GM18870 (cell line): Measurements from ENCODE around the gene GAGE12E.
"Not testable (repeated sequence)": the region's sequence is repeated elsewhere in the genome, so short reads cannot be mapped to it uniquely, and the experiment has no call there.

Experiments
- ATAC-seq: cut with Tn5 transposase; IDR thresholded peaks from one replicate; pipeline ENCODE4 v1.9.1; 2021; ENCODE audit warnings: moderate library complexity; ENCODE audit not compliant: unreplicated experiment

Gene GAGE12E

DNA sequence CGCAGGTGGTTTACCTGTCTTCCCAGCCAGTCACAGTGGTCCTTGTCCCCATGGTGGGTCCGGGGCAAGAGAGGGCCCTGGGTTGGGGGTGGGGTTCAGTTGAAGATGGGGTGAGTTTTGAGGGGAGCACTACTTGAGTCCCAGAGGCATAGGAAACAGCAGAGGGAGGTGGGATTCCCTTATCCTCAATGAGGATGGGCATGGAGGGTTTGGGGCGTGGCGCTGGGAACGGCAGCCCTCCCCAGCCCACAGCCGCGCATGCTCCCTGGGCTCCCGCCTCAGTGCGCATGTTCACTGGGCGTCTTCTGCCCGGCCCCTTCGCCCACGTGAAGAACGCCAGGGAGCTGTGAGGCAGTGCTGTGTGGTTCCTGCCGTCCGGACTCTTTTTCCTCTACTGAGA lies at the start of gene GAGE12E:
TSS of gene GAGE12E (plus strand) at position 301 of the 400 bp plus-strand sequence. CDS start 1,155 bp downstream, outside the sequence.
- not testable (repeated sequence) for ATAC-seq

- not testable (repeated sequence) for ATAC-seq
Observed at GRCh38 chrX:49531877-49532276, 19.2 kb upstream of the GAGE12E start, which contains the start of gene GAGE12C. GAGE12C (plus strand) TSS chrX:49532177; CDS start chrX:49533332, 1,155 bp downstream.

DNA sequence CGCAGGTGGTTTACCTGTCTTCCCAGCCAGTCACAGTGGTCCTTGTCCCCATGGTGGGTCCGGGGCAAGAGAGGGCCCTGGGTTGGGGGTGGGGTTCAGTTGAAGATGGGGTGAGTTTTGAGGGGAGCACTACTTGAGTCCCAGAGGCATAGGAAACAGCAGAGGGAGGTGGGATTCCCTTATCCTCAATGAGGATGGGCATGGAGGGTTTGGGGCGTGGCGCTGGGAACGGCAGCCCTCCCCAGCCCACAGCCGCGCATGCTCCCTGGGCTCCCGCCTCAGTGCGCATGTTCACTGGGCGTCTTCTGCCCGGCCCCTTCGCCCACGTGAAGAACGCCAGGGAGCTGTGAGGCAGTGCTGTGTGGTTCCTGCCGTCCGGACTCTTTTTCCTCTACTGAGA lies 9.7 kb upstream of the GAGE12E start, which contains the start of gene GAGE12D:
TSS of gene GAGE12D (plus strand) at position 301 of the 400 bp plus-strand sequence. CDS start 1,155 bp downstream, outside the sequence.
- not testable (repeated sequence) for ATAC-seq

- not testable (repeated sequence) for ATAC-seq
Observed at GRCh38 chrX:49560542-49560941, 9.5 kb downstream of the GAGE12E start, which contains the start of gene GAGE12F. GAGE12F (plus strand) TSS chrX:49560842; CDS start chrX:49561997, 1,155 bp downstream.

GRCh38 chrX:49568728-49569127 lies 17.6 kb downstream of the GAGE12E start:
- not testable (repeated sequence) for ATAC-seq

DNA sequence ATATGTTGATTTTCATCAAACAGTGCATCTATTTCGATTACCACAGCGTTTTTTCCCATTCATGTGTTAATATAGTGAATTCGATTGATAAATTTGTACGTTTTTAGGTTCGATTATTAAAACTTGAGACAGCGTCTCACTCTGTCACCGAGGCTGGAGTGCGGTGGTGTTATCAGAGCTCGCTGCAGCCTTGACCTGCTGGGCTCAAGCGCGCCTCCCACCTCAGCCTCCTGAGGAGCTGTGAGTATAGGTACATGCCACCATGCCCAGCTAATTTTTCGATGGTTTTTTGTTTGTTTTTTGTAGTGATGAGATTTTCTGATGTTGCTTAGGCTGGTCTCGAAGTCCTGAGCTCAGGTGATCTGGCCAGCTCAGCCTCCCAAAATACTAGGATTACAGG lies 18.1 kb downstream of the GAGE12E start:
- not testable (repeated sequence) for ATAC-seq

- ATAC-seq: not testable (repeated sequence)
Observed at GRCh38 chrX:49570100-49570499, 19.0 kb downstream of the GAGE12E start, which contains the start of gene GAGE12G. GAGE12G (plus strand) TSS chrX:49570400; CDS start chrX:49571555, 1,155 bp downstream.

DNA sequence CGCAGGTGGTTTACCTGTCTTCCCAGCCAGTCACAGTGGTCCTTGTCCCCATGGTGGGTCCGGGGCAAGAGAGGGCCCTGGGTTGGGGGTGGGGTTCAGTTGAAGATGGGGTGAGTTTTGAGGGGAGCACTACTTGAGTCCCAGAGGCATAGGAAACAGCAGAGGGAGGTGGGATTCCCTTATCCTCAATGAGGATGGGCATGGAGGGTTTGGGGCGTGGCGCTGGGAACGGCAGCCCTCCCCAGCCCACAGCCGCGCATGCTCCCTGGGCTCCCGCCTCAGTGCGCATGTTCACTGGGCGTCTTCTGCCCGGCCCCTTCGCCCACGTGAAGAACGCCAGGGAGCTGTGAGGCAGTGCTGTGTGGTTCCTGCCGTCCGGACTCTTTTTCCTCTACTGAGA lies 28.6 kb downstream of the GAGE12E start, which contains the start of gene GAGE12H:
TSS of gene GAGE12H (plus strand) at position 301 of the 400 bp plus-strand sequence. CDS start 1,155 bp downstream, outside the sequence.
- ATAC-seq: not testable (repeated sequence)

DNA sequence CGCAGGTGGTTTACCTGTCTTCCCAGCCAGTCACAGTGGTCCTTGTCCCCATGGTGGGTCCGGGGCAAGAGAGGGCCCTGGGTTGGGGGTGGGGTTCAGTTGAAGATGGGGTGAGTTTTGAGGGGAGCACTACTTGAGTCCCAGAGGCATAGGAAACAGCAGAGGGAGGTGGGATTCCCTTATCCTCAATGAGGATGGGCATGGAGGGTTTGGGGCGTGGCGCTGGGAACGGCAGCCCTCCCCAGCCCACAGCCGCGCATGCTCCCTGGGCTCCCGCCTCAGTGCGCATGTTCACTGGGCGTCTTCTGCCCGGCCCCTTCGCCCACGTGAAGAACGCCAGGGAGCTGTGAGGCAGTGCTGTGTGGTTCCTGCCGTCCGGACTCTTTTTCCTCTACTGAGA lies 38.1 kb downstream of the GAGE12E start, which contains the start of gene GAGE2A:
TSS of gene GAGE2A (plus strand) at position 301 of the 400 bp plus-strand sequence. CDS start 1,155 bp downstream, outside the sequence.
- ATAC-seq: not testable (repeated sequence)

- not testable (repeated sequence) for ATAC-seq
Observed at GRCh38 chrX:49589769-49590478, 38.8 kb downstream of the GAGE12E start.

DNA sequence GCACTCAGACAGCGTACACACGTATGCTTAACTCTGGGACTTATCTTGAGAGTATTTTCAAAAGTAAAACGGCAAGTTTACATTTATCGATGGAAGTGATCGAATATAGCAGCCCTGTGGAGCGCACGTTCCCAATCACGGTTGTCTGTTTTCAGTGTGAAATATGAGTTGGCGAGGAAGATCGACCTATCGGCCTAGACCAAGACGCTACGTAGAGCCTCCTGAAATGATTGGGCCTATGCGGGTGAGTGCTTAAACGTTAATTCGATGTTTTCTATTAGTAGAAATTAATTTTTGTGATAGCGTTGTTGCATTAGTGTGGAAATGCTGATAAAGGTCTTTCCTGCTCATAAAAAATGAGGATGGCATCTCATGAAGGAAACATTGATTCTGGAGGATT lies 39.4 kb downstream of the GAGE12E start:
- ATAC-seq: not testable (repeated sequence)

DNA sequence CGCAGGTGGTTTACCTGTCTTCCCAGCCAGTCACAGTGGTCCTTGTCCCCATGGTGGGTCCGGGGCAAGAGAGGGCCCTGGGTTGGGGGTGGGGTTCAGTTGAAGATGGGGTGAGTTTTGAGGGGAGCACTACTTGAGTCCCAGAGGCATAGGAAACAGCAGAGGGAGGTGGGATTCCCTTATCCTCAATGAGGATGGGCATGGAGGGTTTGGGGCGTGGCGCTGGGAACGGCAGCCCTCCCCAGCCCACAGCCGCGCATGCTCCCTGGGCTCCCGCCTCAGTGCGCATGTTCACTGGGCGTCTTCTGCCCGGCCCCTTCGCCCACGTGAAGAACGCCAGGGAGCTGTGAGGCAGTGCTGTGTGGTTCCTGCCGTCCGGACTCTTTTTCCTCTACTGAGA lies 47.6 kb downstream of the GAGE12E start, which contains the start of gene GAGE1:
TSS of gene GAGE1 (plus strand) at position 301 of the 400 bp plus-strand sequence. CDS start 1,155 bp downstream, outside the sequence.
- ATAC-seq: not testable (repeated sequence)
